Kidney (tissue), 14 donors: Measurements from ENCODE around the gene TERB1. TPM values are rescaled to one million over a fixed set of nuclear protein-coding genes. Genes with fewer than 3 reads are reported as not detected.

Experiments
- DNase-seq, 5 donors: peaks; one replicate each; pipeline ENCODE4 v3.0.0-alpha.2; 2013 to 2020
- FAIRE-seq: peaks from 2 replicates; lab custom pipeline; 2012; peaks lifted over from hg19 to GRCh38; lab: Jason Lieb, UNC
- H3K27ac ChIP-seq, 2 donors: one replicate each; pipeline ENCODE4 v1.7.0; 2013; ENCODE audit warnings: low read depth in 2 of 2, low read length in 2 of 2, inconsistent platforms in 1 of 2
- H3K27me3 ChIP-seq: one replicate; pipeline ENCODE4 v1.7.1; 2013; ENCODE audit warnings: low read length, inconsistent platforms; ENCODE audit not compliant: control insufficient read depth, insufficient read depth
- H3K36me3 ChIP-seq, 3 donors: one replicate each; pipeline versions ENCODE4 v1.7.0 to v1.7.1; 2013; ENCODE audit warnings: low read length in 3 of 3, control low read depth in 1 of 3, inconsistent platforms in 1 of 3; ENCODE audit not compliant: insufficient read depth in 3 of 3, control insufficient read depth in 2 of 3
- H3K4me1 ChIP-seq, 3 donors: one replicate each; pipeline versions ENCODE4 v1.7.0 to v1.7.1; 2013; ENCODE audit warnings: low read length in 3 of 3, inconsistent platforms in 1 of 3, low read depth in 1 of 3; ENCODE audit not compliant: control insufficient read depth in 2 of 3, insufficient read depth in 2 of 3
- H3K4me3 ChIP-seq, 3 donors: one replicate each; pipeline versions ENCODE4 v1.7.0 to v1.8.1; 2013; ENCODE audit warnings: low read length in 3 of 3, control low read depth in 1 of 3, inconsistent platforms in 1 of 3
- H3K9ac ChIP-seq, 3 donors: one replicate each; pipeline versions ENCODE4 v1.7.0 to v1.7.1; 2013; ENCODE audit warnings: low read length in 3 of 3, control low read depth in 1 of 3, inconsistent platforms in 1 of 3
- H3K9me3 ChIP-seq, 3 donors: one replicate each; pipeline versions ENCODE4 v1.7.0 to v1.7.1; 2013; ENCODE audit warnings: low read length in 3 of 3, control low read depth in 1 of 3, inconsistent platforms in 1 of 3; ENCODE audit not compliant: control insufficient read depth in 2 of 3, insufficient read depth in 1 of 3
- CTCF ChIP-seq: IDR thresholded peaks from 3 replicates; pipeline ENCODE4 v1.5.1; 2012; ENCODE audit warnings: mild to moderate bottlenecking, moderate library complexity, borderline replicate concordance; ENCODE audit not compliant: insufficient read depth; ENCODE audit errors: extremely low read depth
- intact Hi-C: fragments of 100-400 bp; cut with DNase I; formaldehyde crosslinking; loops from one replicate; pipeline ENCODE4 v1.11.1; 2022
- polyA plus RNA-seq: library from polyadenylated mRNA; stranded (reverse); fragments of 350-450 nt; fragmentation: Illumina TruSeq; extraction: RNeasy Lipid Tissue Mini Kit (QIAGEN cat#74804); gene quantifications from one replicate; pipeline ENCODE4 v1.2.3, GENCODE V29; 2014; ENCODE audit warnings: low read depth, low replicate concordance; ENCODE audit not compliant: insufficient read depth
- total RNA-seq: library from RNA; stranded (reverse); fragmentation: NEBNext Ultra II Directional; extraction: Animal tissue kit (Norgen Biotek cat#: 25700); gene quantifications from one replicate; pipeline ENCODE4 v1.2.1, GENCODE V29; 2021
- donor health status: control.
- donor health status: control.
- donor health status: control.
- donor health status: control.
- donor health status: control.
- donor health status: DM: yes; HTN: yes; CAD: no.
- donor health status: Normal renal cell carcinoma (clear cell type).

TERB1 gene
- total and polyA plus RNA-seq, 2 donors from 2014 or later, result 0.19 TPM; not detected in 1

GRCh38 chr16:66842765-66843164 lies 41.4 kb upstream of the TERB1 start:
- TF ChIP-seq CTCF, result no peak
- H3K27me3 ChIP-seq, result peaks cover 5% of the 10 kb centered on the region
- peaks cover 0 to 6% (median 0%) of the 10 kb centered on the region in 3 donors for H3K4me1 ChIP-seq
- FAIRE-seq (no peak), DNase-seq (peak in 1 of 5 donors; percentile 24)
- H3K27ac ChIP-seq, result no peak overlapping the region
- H3K9me3 ChIP-seq, result no peaks in the 10 kb centered on the region
- no peaks in the 10 kb centered on the region for H3K36me3 ChIP-seq
- no peak overlapping the region for H3K4me3 ChIP-seq
- intact Hi-C loops, result no loop called here
- H3K9ac ChIP-seq, result no peak overlapping the region

- Histone ChIP-seq H3K27ac (no peak overlapping the region), H3K36me3 (no peaks in the 10 kb centered on the region), H3K4me1 (peaks cover 0 to 6% (median 0%) of the 10 kb centered on the region in 3 donors), H3K9ac (no peak overlapping the region), H3K9me3 (no peaks in the 10 kb centered on the region), H3K27me3 (peaks cover 5% of the 10 kb centered on the region), H3K4me3 (no peak overlapping the region)
- FAIRE-seq (no peak), DNase-seq (peak in 1 of 5 donors; percentile 7)
- intact Hi-C loops, result no loop called here
- TF ChIP-seq CTCF, result no peak
Measured at GRCh38 chr16:66841366-66841765, 40.0 kb upstream of the TERB1 start.

- Histone ChIP-seq H3K27me3 (peaks cover 5% of the 10 kb centered on the region), H3K4me1 (peaks cover 0 to 6% (median 0%) of the 10 kb centered on the region in 3 donors), H3K9me3 (no peaks in the 10 kb centered on the region), H3K4me3 (no peak overlapping the region), H3K9ac (no peak overlapping the region), H3K27ac (no peak overlapping the region), H3K36me3 (no peaks in the 10 kb centered on the region)
- TF ChIP-seq CTCF, result no peak
- DNase-seq (no peak), FAIRE-seq (no peak)
- intact Hi-C loops, result no loop called here
Measured at GRCh38 chr16:66840883-66841282, 39.5 kb upstream of the TERB1 start.

GRCh38 chr16:66834746-66835145 lies 33.4 kb upstream of the TERB1 start:
- no peak overlapping the region for H3K4me3 ChIP-seq
- DNase-seq, result no peak
- no peaks in the 10 kb centered on the region for H3K27me3 ChIP-seq
- FAIRE-seq, result no peak
- intact Hi-C loops, result no loop called here
- no peaks in the 10 kb centered on the region for H3K9me3 ChIP-seq
- TF ChIP-seq CTCF, result no peak
- no peak overlapping the region for H3K27ac ChIP-seq
- H3K9ac ChIP-seq, result no peak overlapping the region
- peaks cover 0 to 3% (median 0%) of the 10 kb centered on the region in 3 donors for H3K4me1 ChIP-seq
- no peaks in the 10 kb centered on the region for H3K36me3 ChIP-seq
